GM19463 (cell line): Measurements from ENCODE around the gene TM4SF1.
A peak's percentile ranks its signal among the peaks of the same experiment; 100 is the strongest.
"Not testable (repeated sequence)": the region's sequence is repeated elsewhere in the genome, so short reads cannot be mapped to it uniquely, and the experiment has no call there.

Experiments
- ATAC-seq: cut with Tn5 transposase; IDR thresholded peaks from one replicate; pipeline ENCODE4 v1.9.1; 2021; ENCODE audit warnings: mild to moderate bottlenecking, moderate library complexity; ENCODE audit not compliant: unreplicated experiment

Gene TM4SF1

GRCh38 chr3:149352556-149352955, 24.9 kb downstream of the TM4SF1 start:
- ATAC-seq = peak; percentile 89

- ATAC-seq = no peak
Measured at GRCh38 chr3:149343951-149344350, 33.5 kb downstream of the TM4SF1 start.

- no peak for ATAC-seq
Measured at GRCh38 chr3:149342413-149343380, 34.8 kb downstream of the TM4SF1 start.

GRCh38 chr3:149340310-149340933, 37.0 kb downstream of the TM4SF1 start:
- ATAC-seq = no peak

- no peak for ATAC-seq
Measured at GRCh38 chr3:149339931-149340309, 37.5 kb downstream of the TM4SF1 start.

- ATAC-seq = not testable (repeated sequence)
Measured at GRCh38 chr3:149337486-149337885, 40.0 kb downstream of the TM4SF1 start.

GRCh38 chr3:149336925-149337324, 40.5 kb downstream of the TM4SF1 start:
- no peak for ATAC-seq

GRCh38 chr3:149333176-149333859, 44.1 kb downstream of the TM4SF1 start, which contains the start of gene TM4SF18:
TSS of gene TM4SF18 (minus strand) at chr3:149333636. CDS start at chr3:149333382, 254 bp downstream.
- ATAC-seq = no peak

- no peak for ATAC-seq
Measured at GRCh38 chr3:149332771-149333170, 44.7 kb downstream of the TM4SF1 start.

GRCh38 chr3:149332227-149332765, 45.2 kb downstream of the TM4SF1 start:
- no peak for ATAC-seq

- ATAC-seq = no peak
Measured at GRCh38 chr3:149331396-149331795, 46.1 kb downstream of the TM4SF1 start.

- no peak for ATAC-seq
Measured at GRCh38 chr3:149330609-149331331, 46.7 kb downstream of the TM4SF1 start.

- no peak for ATAC-seq
Measured at GRCh38 chr3:149327156-149327555, 50.3 kb downstream of the TM4SF1 start.

GRCh38 chr3:149325581-149325980, 51.9 kb downstream of the TM4SF1 start:
- ATAC-seq = no peak

GRCh38 chr3:149324332-149324731, 53.1 kb downstream of the TM4SF1 start:
- no peak for ATAC-seq

GRCh38 chr3:149321640-149322039, 55.8 kb downstream of the TM4SF1 start:
- ATAC-seq = no peak

GRCh38 chr3:149321136-149321535, 56.3 kb downstream of the TM4SF1 start:
- ATAC-seq = no peak

GRCh38 chr3:149319750-149320149, 57.7 kb downstream of the TM4SF1 start:
- no peak for ATAC-seq
